CD4-positive, alpha-beta T cell treated with Interleukin-12 subunit alpha and Interleukin-12 subunit beta, for 1 hour (primary cell): Measurements from ENCODE around the gene REC114.

Source experiments
- DNase-seq: peaks from one replicate; pipeline ENCODE4 v3.0.0-alpha.2; 2020

Gene REC114

DNA sequence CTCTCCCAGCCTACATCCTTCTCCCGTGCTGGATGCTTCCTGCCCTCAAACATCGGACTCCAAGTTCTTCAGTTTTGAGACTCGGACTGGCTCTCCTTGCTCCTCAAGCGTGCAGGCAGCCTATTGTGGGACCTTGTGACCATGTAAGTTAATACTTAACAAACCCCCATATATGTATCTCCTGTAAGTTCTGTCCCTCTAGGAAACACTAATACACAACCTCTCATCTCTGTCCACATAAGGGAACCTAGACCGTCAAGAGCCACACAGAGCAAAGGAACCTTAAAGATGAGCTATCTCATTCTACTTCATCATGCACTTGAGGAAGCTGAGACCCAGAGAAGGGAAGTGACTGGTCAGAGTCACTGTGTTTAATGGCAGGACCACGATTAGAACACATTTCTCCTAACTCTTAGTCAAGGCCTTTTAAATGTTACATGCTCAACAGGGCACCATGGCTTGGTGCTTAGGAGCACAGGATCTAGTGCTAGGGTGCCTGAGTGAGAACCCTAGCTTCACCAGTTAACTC lies 140.0 kb downstream of the REC114 start:
- DNase-seq, result no peak

DNA sequence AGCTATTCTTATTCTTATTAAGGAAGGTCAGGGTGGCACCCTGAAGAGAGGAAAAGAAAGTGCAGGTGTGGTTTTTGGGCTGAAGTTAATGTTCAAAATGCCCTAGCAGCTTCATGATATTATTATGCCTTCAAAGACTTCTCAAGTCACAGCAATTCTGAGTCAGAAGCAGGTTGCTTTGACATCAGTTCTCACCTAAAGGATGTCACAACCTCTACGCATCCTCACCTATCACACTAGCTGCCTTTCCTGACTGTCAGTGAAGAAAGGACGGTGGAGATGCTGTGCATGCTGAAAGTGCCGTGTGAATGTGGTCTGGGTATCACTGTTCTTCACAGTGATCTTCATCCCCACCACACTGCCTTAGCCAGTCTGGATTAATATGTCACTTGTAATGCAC lies 140.6 kb downstream of the REC114 start:
- no peak for DNase-seq

DNA sequence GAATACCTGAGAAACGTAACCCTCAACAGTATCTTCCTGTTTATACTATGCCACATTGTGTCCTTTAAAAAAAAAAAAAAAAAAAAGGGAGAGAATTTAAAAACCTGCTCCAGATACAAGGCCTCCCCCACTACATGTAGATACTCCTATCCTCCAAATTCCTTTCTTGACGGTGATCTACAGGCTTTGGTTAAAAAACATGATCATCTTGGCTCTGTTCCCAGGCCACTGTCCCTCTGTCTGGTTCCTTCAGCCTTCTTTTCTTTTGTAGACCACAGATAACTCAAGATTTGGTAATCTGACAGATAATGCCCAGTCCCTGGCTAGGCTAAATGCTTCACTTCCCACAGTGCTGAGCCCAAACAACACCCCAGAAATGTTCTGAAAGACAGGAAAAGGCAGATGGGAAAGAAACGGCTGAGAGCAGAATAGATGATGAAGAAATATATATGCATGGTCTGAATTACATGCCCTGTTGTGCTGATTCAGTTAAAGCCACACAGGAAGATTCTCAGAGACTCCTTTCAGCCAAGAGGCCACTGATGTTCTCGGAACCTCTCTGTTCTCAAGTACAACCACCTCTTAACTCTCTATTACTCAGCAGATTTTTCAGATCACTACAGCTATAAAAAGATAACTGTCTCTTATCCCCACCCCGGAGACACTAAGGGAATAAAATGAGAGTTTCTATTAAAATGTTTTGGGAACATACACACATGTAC lies 141.9 kb downstream of the REC114 start:
- DNase-seq, result no peak

DNA sequence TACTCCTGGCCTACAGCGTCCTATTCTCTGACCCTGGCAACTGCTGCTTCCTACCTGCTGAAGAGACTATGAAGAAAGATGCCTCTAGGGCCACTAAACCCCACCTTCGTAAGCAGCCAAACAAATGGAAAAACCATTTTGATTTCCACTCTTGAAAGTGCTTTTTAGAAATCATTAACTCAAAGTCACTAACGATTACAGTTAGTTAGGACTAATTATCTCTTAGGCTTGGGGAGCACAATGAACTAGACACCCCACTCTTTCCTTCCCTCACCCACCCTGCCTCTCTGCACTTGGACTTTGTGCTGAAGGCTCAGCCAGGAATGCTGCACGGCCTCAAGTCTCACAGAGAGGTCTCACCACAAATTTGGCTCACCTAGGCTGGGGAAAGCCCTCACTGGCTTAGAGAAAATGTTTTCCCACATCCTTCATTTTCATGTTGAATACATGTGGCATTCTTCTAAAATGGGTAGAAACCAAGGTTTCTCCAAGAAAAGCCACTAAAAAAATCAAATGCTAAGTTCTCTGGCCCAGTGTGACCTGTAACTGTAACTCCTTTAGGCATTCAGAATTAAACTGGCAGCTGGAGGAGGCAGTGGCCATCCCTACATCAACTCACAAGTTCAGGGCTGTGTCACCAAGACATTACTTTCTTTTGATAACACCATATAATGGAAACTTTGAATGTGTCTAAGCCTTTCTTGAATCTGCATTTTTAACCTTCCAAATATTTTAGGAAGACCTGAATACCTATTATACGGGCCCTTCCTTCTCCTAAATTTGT lies 143.1 kb downstream of the REC114 start:
- DNase-seq, result no peak

DNA sequence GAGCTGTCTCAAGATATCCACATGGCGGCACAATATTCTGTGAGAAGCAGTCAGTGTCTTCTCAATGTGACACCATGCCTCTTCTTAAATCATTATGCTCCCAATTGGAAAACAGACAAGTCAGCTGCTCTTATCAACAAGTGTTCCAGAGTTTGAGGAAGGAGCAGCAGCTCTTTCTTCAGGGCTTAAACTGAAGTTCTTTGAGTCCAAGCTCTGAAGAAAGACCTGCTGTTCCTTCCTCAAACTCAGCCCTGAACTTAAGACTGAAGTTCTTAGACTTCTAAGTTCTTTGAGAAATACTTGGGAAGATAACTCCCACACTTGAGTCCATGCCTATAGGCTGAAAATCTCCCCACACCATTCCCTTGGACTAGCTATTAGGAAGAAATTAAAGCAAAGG lies 146.8 kb downstream of the REC114 start:
- DNase-seq, result no peak

DNA sequence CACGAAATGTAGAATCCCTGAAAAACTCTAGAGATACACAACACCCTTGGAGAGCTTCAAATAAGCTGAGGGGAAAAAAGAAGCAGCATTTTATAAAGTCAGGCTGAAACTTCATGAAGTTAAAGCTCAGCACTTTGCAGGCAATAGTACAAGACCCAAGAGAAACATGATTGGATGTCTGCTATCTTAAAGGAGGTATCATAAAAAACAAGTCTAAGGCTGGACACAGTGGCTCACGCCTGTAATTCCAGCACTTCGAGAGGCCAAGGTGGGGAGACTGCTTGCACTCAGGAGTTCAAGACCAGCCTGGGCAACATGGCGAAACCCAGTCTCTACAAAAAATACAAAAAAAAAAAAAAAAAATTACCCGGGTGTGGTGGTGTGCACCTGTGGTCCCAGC lies 147.3 kb downstream of the REC114 start:
- no peak for DNase-seq

DNA sequence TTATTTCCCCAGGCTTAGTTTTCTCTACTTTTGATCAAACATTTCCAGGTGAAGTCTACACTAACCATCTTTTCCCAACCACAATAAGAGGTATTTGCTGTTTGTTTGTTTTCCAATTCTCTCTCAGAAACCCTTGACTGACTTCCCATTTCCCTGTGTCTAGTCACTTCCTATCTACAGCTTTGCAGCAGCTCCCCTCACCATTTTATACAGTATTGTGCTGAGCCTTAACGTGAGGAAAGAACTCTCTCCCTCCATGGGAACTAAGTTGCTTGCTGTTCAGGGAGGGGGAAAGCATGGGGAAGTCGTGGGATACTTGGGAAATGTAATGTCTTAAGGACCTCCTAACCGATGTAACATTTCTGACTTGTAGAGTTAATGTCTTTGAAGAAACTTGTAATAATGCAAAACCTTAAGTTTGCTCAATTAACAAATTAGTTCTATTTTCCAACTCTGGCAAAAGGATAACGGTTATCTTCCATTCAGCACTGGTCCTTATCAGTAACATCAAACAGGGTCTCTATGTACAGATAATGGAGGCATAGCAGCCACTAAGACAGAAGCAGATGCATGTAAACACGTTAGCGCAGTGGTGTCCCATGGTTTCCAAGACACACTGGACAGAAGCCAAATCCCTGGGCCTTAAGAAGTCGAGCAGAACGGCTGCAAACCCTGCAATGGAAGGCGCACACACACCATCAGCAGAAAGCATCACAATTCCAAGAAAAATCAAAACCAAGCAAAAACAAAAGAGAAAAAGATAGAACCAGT lies 150.5 kb downstream of the REC114 start:
- DNase-seq, result no peak

DNA sequence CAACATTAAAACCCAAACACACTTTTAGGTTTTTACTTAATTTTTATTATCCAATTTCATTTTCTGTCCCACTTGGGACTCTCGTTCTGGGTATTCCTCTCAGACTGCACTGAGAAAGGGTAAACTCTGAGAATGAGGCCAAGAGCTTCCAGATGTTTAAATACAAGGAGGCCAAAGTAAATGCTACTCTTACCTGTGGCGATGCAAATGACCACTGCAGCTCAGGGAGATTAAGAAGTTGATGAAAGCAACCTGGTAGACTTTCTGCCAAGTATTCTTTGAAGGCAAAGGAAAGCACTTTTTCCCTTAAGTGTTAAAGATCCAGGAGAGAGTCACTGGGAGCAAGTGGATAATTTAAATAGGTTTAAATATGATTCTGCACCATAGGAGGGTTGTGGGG lies 151.1 kb downstream of the REC114 start:
- no peak for DNase-seq

DNA sequence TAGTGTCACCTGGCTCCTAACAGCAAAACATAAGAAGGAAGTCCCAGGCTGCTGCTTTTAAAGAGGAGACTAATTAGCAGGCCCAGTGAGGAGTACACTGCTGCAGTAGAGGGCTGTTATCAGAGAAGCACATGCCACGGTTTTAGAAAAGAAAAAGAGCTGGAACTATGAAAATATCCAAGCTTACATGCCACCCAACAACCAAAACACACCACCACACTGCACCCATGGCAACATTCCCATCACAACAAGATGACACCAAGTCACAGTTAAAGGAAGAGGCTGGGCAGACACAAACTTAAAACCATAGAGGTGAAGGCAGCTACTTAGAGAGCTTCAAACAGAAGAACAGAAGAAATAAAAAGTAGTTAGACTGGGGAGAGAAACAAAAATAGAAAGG lies 153.2 kb downstream of the REC114 start:
- no peak for DNase-seq

DNA sequence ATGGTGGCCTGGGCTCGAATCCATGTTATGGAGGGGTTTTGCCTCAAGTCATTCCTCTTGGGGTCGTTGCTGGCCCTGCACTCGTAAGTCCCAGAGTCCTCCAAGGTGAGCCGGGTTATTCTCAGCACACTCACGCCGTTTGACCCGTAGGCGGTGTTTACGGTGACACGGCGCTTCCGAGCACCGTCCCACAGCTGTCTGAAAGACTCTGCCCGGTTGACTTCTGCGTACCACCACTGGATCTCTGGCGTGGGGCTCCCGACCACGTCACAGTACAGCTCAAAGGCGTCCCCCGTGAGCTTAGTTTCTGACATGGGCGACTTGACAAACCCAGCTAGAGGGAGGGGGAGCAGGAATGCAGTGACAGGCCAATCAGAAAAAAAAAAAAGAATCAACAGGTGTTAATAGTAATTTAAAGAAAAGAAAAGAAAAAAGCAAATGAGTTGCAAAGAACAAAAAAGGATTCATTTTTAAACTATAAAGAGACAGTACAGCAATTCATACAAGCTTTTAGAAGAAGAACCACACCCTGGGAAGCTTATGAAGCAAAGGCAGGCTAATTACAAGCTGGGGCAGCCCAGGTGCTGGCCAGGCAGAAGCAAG lies 154.2 kb downstream of the REC114 start:
- no peak for DNase-seq

DNA sequence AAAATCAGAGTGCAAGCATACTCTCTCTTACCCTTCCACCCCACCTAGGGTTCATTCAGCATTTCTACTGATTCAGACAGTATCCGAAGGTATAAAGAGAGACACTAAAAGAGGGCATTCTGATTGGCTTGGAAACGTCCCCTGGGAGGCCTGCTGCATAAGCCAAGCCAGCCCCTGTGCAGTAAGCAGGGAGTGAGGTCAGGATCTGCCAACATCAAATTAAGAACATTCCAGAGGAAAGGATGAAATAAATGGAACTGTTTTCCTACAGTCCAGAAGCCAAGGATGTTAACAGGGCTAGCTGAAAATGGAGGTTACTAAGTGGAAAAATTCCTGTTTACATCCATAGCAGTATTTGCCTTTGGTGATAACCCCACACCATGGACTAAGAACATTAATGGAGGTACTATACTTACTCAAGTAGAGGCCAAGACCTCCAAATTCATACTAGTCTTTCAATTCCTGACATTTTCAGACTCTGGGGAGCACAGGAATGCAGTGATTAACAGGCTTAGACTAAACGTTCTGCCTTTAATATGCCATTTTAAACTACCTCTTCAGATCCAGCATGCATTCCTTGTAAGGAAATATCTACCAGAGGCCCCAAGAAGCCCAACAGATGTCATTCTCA lies 155.7 kb downstream of the REC114 start:
- DNase-seq, result no peak

DNA sequence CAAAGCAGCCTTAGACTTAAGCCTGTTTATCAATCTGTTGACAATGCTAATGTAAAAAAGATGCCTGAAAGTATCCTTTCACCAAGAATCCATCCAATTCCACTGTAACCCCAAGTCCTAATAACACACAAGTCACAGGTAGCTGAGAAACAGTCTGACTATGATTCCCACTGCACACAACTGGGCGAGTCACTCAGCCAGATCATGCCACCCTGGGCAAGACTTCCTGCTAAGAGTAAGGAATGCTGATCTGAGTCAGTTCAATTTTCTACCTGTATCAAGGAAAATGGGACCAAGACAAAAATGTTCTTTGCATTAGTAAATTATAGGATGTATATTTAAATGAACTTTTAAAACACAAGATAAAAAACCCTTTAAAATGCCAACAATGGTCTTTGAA lies 157.0 kb downstream of the REC114 start:
- no peak for DNase-seq

DNA sequence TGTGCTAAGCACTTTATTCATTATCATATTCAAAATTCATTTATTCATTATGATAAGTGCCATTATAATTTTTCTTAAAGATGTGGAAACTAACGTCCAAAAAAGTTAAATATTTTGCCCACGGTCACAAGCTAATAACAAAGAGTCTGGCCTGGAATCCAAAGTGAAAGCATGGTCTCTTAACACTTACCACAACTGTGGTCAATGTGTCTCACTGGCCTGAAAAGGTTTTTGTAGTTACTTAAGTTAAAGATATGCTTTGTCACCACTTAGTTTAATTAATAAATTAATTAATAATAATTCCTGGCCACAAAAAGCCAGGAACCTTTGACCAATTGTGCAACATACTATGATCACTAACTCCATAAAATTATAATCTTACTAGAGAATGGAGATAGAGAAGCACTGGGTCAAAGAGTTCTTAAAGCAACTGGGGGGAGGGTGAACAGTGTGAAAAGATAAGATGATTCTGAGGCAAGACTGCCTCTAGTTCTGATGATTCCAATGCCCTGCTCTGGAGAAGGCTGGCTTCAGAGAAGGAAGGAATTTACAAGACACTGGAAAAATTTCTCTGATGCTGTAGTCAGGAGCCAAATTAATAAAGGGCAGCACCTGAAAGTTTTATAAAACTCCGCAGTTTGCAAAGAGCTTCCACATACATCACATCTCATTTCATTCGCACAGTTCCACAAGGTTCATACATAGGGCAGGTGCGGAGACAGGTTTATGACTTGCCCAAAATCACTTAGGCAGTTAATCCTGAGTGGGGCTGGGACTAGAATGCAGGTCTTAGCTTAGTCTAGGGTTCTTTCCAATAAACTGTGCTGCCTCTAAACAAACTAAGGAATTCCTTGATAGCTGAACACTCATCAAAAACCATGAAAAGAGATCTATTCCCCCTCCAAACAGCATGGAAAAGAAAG lies 157.7 kb downstream of the REC114 start:
- DNase-seq, result no peak

DNA sequence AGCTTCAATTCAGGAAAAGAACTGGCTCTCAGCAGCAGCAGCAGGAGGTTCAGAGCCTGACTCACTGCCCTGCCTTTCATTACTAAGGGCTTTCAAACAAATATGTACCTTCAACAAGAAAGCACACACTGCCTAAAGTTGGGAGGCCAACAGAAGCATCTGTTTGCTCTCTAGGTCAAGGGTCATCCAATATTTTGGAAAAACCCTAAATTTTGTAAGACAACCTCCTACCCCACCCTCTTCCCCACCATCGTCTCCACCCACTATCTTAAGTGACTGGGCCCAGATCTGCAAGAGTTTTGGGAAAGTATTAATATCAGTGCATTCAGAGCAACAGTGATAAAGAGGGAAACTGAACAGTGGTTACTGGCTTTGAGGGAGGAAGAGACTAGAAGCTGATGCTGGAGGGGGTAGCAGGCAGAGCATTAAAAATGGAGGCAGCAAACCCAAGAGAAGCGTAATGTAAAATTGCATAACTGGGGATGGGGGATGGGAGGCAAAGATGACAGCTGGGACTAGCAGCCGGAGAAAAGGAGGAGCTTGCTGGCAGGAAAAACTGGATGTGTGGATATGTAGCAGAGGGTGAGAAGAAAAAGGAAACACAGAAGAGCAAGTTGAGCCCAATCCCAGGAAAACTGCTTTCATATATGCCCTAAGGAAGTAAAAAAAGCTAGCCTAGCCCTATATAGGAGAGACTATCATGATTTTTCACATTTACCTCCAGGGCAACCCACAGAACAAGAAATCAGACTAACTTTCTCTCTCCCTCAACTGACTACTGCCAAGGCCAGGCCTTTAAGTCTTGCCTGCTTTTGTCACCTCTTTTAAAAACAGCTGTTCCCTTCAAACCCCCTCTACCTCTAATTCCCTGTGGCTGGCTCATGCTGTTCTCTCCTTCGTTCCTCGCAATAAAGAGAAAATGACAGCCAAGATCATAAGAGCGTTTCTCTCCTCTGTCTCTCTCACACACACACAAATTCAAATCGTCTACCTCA lies 158.8 kb downstream of the REC114 start:
- DNase-seq, result no peak

DNA sequence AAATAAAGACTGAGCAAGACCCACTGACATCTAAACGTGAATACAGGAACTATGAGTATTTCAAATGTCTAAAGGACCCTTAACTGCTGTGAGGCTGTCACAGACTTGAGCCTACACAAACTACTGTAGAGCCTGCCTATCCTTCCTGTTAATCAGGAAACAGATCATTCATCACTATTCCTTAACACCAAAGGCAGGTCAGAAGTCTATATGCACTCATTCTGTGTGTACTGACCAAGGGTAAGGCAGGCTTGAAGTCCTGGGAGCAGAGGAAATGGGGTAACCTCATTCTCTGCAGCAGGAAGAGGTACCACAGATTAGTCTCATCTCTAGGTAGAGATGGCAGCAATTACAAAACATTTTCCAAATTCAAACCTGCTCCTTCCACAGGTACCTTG lies 159.5 kb downstream of the REC114 start:
- DNase-seq, result no peak

DNA sequence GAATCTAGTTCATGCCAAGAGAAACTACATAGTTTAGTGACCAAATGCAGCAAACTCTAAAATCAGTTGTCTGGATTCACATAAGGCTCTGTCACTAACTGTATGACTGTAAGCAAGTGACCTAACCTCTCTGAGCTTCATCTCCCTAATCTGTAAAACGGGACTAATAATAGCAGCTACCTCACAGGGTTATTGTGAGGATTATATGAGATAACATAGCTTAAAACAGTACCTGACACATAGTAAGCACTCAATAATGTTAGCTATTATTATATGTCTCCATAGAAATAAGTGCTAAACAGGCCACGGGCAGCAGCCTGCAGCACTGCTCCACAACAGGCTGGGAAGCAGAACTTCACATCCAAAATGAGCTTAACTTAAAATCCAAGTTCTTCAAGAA lies 160.0 kb downstream of the REC114 start:
- DNase-seq, result no peak

DNA sequence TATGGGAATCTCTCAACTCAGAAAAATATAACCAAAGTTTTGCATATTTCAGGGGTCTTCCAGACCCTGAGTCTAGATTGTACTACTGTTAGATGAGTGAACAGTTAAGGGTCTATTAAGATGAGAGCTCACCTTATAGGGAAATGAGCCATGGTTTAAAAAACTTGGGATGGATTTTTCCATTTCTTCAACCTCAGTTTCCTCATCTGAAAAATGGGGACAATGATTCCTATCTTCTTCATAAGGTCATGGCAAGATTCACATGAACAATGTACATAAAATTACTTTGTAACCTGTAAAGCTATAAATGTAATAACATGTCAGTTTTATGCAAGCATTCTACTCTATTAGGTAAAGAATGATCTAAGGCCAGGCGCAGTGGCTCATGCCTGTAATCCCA lies 161.5 kb downstream of the REC114 start:
- no peak for DNase-seq

DNA sequence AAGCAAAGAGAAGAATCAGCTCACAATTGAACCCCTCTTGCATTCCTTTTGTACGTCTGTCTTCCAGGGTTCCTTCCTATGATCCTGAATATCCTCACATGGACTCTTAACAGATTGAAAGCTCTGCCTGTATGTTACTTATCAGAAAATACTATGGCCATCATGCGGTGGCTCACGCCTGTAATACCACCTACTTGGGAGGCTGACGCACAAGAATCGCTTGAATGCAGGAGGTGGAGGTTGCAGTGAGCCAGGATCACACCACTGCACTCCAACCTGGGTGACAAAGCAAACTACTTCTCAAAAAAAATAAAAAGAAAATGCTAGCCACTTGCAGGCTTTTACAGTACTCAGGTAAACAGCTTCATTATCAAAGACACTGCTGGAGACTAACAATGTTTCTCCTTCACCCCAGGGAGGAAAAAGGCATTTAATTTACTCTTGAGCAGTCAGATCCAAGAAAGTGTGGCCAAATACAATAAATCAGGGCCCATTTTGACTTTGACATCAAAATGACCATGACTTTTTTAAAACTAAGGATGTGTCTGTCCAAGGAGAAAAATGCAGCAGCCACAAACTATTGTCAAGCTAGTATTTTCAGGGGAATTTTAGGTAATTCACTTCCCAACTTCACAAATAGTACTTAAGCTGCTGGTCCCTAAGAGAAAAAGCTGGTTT lies 162.9 kb downstream of the REC114 start:
- no peak for DNase-seq

DNA sequence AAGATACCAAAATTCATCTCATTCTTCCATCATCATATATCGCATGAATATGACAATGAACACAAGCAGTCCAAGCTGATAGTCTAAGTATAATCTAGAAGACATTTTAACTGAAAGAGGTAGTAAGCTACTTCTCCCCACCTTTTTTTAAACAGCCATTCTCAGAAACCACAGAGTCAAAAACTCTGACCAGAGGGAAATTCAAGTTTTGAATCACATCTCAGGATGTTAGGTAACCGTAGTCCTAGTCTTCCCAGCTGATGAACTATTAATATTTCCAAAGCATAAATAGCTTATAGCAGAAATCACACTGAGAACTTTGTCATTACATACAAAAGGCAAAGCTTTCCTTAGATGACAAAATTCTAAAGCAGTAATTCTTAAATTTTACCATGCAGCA lies 164.4 kb downstream of the REC114 start:
- DNase-seq, result no peak

DNA sequence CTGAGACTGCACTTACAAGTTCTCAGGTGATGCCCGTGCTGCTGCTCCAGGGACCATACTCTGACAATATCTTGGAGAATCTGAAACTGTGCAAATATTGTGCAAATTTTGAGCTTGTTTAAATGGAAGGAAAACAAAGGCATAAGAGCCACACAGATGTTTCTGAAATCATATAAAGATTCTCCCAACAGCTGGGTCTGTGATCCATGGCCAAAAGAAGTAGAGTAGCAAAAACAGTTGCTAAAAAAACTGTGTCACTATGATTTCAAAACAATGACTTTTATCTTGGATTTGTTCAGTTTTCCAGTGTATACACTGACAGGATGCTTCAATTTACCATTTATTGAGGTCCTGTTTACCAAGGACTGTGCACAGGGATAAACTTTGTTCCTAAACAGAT lies 164.9 kb downstream of the REC114 start:
- no peak for DNase-seq
